Right cardiac atrium (tissue), 5 donors: Measurements from ENCODE around the gene SH3RF1. TPM values are rescaled to one million over a fixed set of nuclear protein-coding genes. Genes with fewer than 3 reads are reported as not detected.

ENCODE experiments used
- ATAC-seq, 2 donors: fragments of 200-7000 bp; cut with Tn5 transposase; one replicate each; pipeline versions ENCODE4 v1.8.0 to v1.9.1; 2020; ENCODE audit warnings: moderate library complexity in 2 of 2, mild to moderate bottlenecking in 1 of 2
- DNase-seq, 3 donors: peaks; one replicate each; pipeline ENCODE4 v3.0.0-alpha.2; 2020
- H3K27ac ChIP-seq: one replicate; pipeline ENCODE4 v1.5.1; 2013; ENCODE audit warnings: mild to moderate bottlenecking, low read length, control low read depth, moderate library complexity
- H3K27me3 ChIP-seq: one replicate; pipeline ENCODE4 v1.6.1; 2013; ENCODE audit not compliant: control insufficient read depth, insufficient read depth
- H3K4me1 ChIP-seq: one replicate; pipeline ENCODE4 v1.6.1; 2013; ENCODE audit warnings: low read length; ENCODE audit not compliant: control insufficient read depth, insufficient read depth
- H3K4me3 ChIP-seq: one replicate; pipeline ENCODE4 v1.5.1; 2013; ENCODE audit warnings: low read length, control low read depth
- H3K9me3 ChIP-seq: one replicate; pipeline ENCODE4 v1.6.1; 2013; ENCODE audit warnings: low read length; ENCODE audit not compliant: control insufficient read depth
- WGBS: extraction: QIAGEN DNeasy Blood & Tissue Kit; methylation state at CpG from one replicate; pipeline ENCODE4 v1.1.7; 2013; 5-methylcytosine and 5-hydroxymethylcytosine counted together
- intact Hi-C, 4 donors: fragments of 100-400 bp; cut with DNase I; formaldehyde crosslinking; loops; one replicate each; pipeline versions ENCODE4 v1.11.0 to v1.14.0; 2022 to 2023
- polyA plus RNA-seq: library from polyadenylated mRNA; stranded (reverse); fragments of 200-250 nt; gene quantifications from one replicate; pipeline ENCODE4 v1.2.3, GENCODE V29; 2013
- total RNA-seq, 4 donors: library from RNA; stranded (reverse); fragmentation: NEBNext Ultra II Directional; extraction: Animal tissue kit (Norgen Biotek cat#: 25700); gene quantifications; one replicate each; pipeline ENCODE4 v1.2.1, GENCODE V29; 2021
- donor health status: healthy with polysubstance abuse.
- donor health status: DM: no; HTN: yes; CAD: no.
- donor health status: DM: no; HTN: no; CAD: no.
- donor health status: DM: no; HTN: yes; CAD: no; lungs with severe emphysema.
- donor health status: DM: yes; HTN: yes; CAD: no.

The SH3RF1 gene
- total and polyA plus RNA-seq, 5 donors: 2.4 to 16.7 (median 7.9) TPM

GRCh38 chr4:169259271-169259670 lies 11.5 kb downstream of the SH3RF1 start:
- peaks cover 15% of the 10 kb centered on the region for H3K4me1 ChIP-seq
- no peak overlapping the region for H3K27ac ChIP-seq
- no peaks in the 10 kb centered on the region for H3K9me3 ChIP-seq
- whole genome bisulfite sequencing: 92% methylated on average over 6 of the region's 6 CpGs
- intact Hi-C loops: no loop called here
- ATAC-seq (no peak), DNase-seq (no peak)
- no peak overlapping the region for H3K4me3 ChIP-seq
- no peaks in the 10 kb centered on the region for H3K27me3 ChIP-seq

GRCh38 chr4:169258141-169258540 lies 12.6 kb downstream of the SH3RF1 start:
- H3K27ac ChIP-seq: no peak overlapping the region
- 71% methylated on average over 1 of the region's 1 CpG for WGBS
- no peaks in the 10 kb centered on the region for H3K9me3 ChIP-seq
- H3K4me1 ChIP-seq: peaks cover 16% of the 10 kb centered on the region
- no peak for ATAC-seq
- DNase-seq: no peak
- no peak overlapping the region for H3K4me3 ChIP-seq
- intact Hi-C loops: no loop called here
- H3K27me3 ChIP-seq: no peaks in the 10 kb centered on the region

- peaks cover 16% of the 10 kb centered on the region for H3K4me1 ChIP-seq
Observed at GRCh38 chr4:169256856-169257761, 13.6 kb downstream of the SH3RF1 start.

GRCh38 chr4:169256101-169256612 lies 14.6 kb downstream of the SH3RF1 start:
- intact Hi-C loops: no loop called here

More at GRCh38 chr4:169256856-169257761, 13.6 kb downstream of the SH3RF1 start:
- no peak for DNase-seq
- Histone ChIP-seq H3K9me3 (no peaks in the 10 kb centered on the region), H3K27ac (no peak overlapping the region), H3K27me3 (no peaks in the 10 kb centered on the region), H3K4me3 (no peak overlapping the region)
- intact Hi-C loops: no loop called here
- 56% methylated on average over 4 of the region's 4 CpGs for WGBS
- peak in 1 of 2 donors; percentile 34 for ATAC-seq

GRCh38 chr4:169254546-169254983 lies 16.2 kb downstream of the SH3RF1 start:
- WGBS: 39% methylated on average over 5 of the region's 5 CpGs
- DNase-seq: peak in 1 of 3 donors; percentile 50

More at GRCh38 chr4:169256101-169256612, 14.6 kb downstream of the SH3RF1 start:
- no peaks in the 10 kb centered on the region for H3K27me3 ChIP-seq
- H3K4me3 ChIP-seq: no peak overlapping the region
- peaks cover 18% of the 10 kb centered on the region for H3K4me1 ChIP-seq
- no peak overlapping the region for H3K27ac ChIP-seq
- ATAC-seq (no peak), DNase-seq (no peak)
- WGBS: 83% methylated on average over 3 of the region's 3 CpGs
- H3K9me3 ChIP-seq: no peaks in the 10 kb centered on the region

GRCh38 chr4:169253904-169254303 lies 16.9 kb downstream of the SH3RF1 start:
- Histone ChIP-seq H3K4me3 (no peak overlapping the region), H3K4me1 (peaks cover 21% of the 10 kb centered on the region), H3K27me3 (no peaks in the 10 kb centered on the region), H3K9me3 (no peaks in the 10 kb centered on the region), H3K27ac (no peak overlapping the region)
- intact Hi-C loops: no loop called here
- no peak for DNase-seq
- ATAC-seq: no peak
- 0% methylated on average over 1 of the region's 1 CpG for WGBS

More at GRCh38 chr4:169254546-169254983, 16.2 kb downstream of the SH3RF1 start:
- H3K4me1 ChIP-seq: peaks cover 21% of the 10 kb centered on the region
- intact Hi-C loops: no loop called here
- no peaks in the 10 kb centered on the region for H3K9me3 ChIP-seq
- peak; percentile 74 to 75 for ATAC-seq
- no peak overlapping the region for H3K4me3 ChIP-seq
- H3K27ac ChIP-seq: no peak overlapping the region
- no peaks in the 10 kb centered on the region for H3K27me3 ChIP-seq

GRCh38 chr4:169253113-169253671 lies 17.6 kb downstream of the SH3RF1 start:
- Histone ChIP-seq H3K27me3 (no peaks in the 10 kb centered on the region), H3K4me1 (peaks cover 21% of the 10 kb centered on the region), H3K4me3 (no peak overlapping the region), H3K27ac (no peak overlapping the region), H3K9me3 (no peaks in the 10 kb centered on the region)
- intact Hi-C loops: no loop called here
- ATAC-seq (no peak), DNase-seq (no peak)
- WGBS: 70% methylated on average over 2 of the region's 2 CpGs

- H3K9me3 ChIP-seq: no peaks in the 10 kb centered on the region
- H3K27me3 ChIP-seq: no peaks in the 10 kb centered on the region
- ATAC-seq (no peak), DNase-seq (no peak)
- WGBS: 32% methylated on average over 4 of the region's 4 CpGs
- H3K4me1 ChIP-seq: peaks cover 21% of the 10 kb centered on the region
- no peak overlapping the region for H3K27ac ChIP-seq
- H3K4me3 ChIP-seq: no peak overlapping the region
- intact Hi-C loops: no loop called here
Observed at GRCh38 chr4:169252339-169253112, 18.2 kb downstream of the SH3RF1 start.

GRCh38 chr4:169251291-169252235 lies 19.2 kb downstream of the SH3RF1 start:
- intact Hi-C loops: no loop called here
- H3K4me1 ChIP-seq: peaks cover 16% of the 10 kb centered on the region
- ATAC-seq (no peak), DNase-seq (no peak)
- H3K9me3 ChIP-seq: no peaks in the 10 kb centered on the region
- no peak overlapping the region for H3K4me3 ChIP-seq
- no peak overlapping the region for H3K27ac ChIP-seq
- WGBS: 86% methylated on average over 13 of the region's 13 CpGs
- H3K27me3 ChIP-seq: no peaks in the 10 kb centered on the region

GRCh38 chr4:169250796-169251195 lies 20.0 kb downstream of the SH3RF1 start:
- H3K4me1 ChIP-seq: peaks cover 12% of the 10 kb centered on the region
- 77% methylated on average over 1 of the region's 1 CpG for WGBS
- H3K27me3 ChIP-seq: no peaks in the 10 kb centered on the region
- no peak for ATAC-seq
- no peak overlapping the region for H3K4me3 ChIP-seq
- intact Hi-C loops: no loop called here
- no peak overlapping the region for H3K27ac ChIP-seq
- DNase-seq: no peak
- no peaks in the 10 kb centered on the region for H3K9me3 ChIP-seq
